ENCODE measurements around the gene ACSM3. TPM values are rescaled to one million over a fixed set of nuclear protein-coding genes. Genes with fewer than 3 reads are reported as not detected.

The ACSM3 gene
- total and polyA plus RNA-seq, 9 of the 15 experiments (the other 6 are each of a cell fraction or from before 2014, with no cell fraction given) = 112 to 420 (median 182) TPM

DNA sequence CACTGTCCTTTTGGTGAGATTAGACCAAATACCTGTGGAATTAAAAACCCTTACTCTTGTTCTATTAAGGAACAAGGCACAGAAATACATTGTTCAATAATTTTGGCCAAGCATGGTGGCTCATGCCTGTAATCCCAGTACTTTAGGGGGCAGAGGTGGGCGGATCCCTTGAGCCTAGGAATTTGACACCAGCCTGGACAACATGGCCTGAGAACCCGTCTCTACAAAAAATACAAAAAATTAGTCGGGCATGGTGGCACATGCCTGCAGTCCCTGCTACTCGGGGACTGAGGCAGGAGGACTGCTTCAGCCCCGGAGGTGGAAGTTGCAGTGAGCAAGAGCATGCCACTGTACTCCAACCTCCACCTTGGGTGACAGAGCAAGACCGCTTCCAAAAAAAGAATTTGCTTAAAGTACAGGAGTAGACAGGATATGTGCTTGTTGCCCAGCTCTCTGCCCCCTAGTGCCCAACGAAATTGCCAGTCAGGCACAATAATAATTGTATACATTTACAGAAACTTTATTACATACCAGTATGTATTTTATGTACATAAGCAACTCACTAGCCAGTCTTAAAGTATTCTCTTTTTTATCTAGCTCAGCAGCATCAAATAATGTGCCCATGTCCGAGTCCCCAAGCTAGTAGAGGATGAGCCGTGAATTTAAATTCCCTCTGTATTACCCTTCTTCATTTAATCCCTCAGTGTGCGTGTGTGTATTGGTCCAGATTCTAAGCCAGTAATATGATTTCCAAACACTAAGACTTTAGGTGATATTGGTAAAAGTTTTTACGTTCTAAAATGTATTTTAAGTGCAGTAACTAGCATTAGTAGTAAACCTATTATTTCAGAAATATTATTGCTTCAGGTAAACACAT is 23.6 kb upstream of the ACSM3 start (continued):
- TF ChIP-seq, protein P1, sequence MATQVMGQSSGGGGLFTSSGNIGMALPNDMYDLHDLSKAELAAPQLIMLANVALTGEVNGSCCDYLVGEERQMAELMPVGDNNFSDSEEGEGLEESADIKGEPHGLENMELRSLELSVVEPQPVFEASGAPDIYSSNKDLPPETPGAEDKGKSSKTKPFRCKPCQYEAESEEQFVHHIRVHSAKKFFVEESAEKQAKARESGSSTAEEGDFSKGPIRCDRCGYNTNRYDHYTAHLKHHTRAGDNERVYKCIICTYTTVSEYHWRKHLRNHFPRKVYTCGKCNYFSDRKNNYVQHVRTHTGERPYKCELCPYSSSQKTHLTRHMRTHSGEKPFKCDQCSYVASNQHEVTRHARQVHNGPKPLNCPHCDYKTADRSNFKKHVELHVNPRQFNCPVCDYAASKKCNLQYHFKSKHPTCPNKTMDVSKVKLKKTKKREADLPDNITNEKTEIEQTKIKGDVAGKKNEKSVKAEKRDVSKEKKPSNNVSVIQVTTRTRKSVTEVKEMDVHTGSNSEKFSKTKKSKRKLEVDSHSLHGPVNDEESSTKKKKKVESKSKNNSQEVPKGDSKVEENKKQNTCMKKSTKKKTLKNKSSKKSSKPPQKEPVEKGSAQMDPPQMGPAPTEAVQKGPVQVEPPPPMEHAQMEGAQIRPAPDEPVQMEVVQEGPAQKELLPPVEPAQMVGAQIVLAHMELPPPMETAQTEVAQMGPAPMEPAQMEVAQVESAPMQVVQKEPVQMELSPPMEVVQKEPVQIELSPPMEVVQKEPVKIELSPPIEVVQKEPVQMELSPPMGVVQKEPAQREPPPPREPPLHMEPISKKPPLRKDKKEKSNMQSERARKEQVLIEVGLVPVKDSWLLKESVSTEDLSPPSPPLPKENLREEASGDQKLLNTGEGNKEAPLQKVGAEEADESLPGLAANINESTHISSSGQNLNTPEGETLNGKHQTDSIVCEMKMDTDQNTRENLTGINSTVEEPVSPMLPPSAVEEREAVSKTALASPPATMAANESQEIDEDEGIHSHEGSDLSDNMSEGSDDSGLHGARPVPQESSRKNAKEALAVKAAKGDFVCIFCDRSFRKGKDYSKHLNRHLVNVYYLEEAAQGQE (IDR thresholded peaks at IDR 0.05; ENCODE audit: borderline replicate concordance) = peak; percentile 3; the same call in 1 of the 2 replicates
- TF ChIP-seq, protein P1 (CRISPR knock-in tag; IDR thresholded peaks at IDR 0.05; ENCODE audit: low read depth) = no peak
- TF ChIP-seq HSF4 (CRISPR knock-in tag; IDR thresholded peaks at IDR 0.05; ENCODE audit: borderline replicate concordance) (no peak), MCM2 (IDR thresholded peaks at IDR 0.05; ENCODE audit: low read depth) (no peak), TEAD1 (CRISPR knock-in tag; IDR thresholded peaks at IDR 0.05) (0 out of 4 replicates have a peak, but pooled peaks of 1 of the 2 experiments have one; percentile 8), MYC (IDR thresholded peaks at IDR 0.05; ENCODE audit: low read depth, low read length) (0 out of 2 replicates have a peak, but pooled peaks have one; percentile 34), MYC (CRISPR knock-in tag; IDR thresholded peaks at IDR 0.05; ENCODE audit: borderline replicate concordance, low read depth) (0 out of 2 replicates have a peak, but pooled peaks have one; percentile 33), ILF3 (IDR thresholded peaks at IDR 0.05; ENCODE audit: borderline replicate concordance) (0 out of 2 replicates have a peak, but pooled peaks have one; percentile 64), KAT7 (CRISPR knock-in tag; IDR thresholded peaks at IDR 0.05; ENCODE audit: borderline replicate concordance) (peak; percentile 20; the same call in 1 of the 2 replicates), ZFP30 (CRISPR knock-in tag; IDR thresholded peaks at IDR 0.05; ENCODE audit: borderline replicate concordance) (peak; percentile 4; the same call in 1 of the 2 replicates), ZFP1 (CRISPR knock-in tag; IDR thresholded peaks at IDR 0.05) (0 out of 2 replicates have a peak, but pooled peaks have one; percentile 14)
- TF ChIP-seq, protein P2, sequence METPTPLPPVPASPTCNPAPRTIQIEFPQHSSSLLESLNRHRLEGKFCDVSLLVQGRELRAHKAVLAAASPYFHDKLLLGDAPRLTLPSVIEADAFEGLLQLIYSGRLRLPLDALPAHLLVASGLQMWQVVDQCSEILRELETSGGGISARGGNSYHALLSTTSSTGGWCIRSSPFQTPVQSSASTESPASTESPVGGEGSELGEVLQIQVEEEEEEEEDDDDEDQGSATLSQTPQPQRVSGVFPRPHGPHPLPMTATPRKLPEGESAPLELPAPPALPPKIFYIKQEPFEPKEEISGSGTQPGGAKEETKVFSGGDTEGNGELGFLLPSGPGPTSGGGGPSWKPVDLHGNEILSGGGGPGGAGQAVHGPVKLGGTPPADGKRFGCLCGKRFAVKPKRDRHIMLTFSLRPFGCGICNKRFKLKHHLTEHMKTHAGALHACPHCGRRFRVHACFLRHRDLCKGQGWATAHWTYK (CRISPR knock-in tag; IDR thresholded peaks at IDR 0.05) = 0 out of 2 replicates have a peak, but pooled peaks have one; percentile 10
- TF ChIP-seq, protein P3, sequence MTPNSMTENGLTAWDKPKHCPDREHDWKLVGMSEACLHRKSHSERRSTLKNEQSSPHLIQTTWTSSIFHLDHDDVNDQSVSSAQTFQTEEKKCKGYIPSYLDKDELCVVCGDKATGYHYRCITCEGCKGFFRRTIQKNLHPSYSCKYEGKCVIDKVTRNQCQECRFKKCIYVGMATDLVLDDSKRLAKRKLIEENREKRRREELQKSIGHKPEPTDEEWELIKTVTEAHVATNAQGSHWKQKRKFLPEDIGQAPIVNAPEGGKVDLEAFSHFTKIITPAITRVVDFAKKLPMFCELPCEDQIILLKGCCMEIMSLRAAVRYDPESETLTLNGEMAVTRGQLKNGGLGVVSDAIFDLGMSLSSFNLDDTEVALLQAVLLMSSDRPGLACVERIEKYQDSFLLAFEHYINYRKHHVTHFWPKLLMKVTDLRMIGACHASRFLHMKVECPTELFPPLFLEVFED (CRISPR knock-in tag; conservative IDR thresholded peaks at IDR 0.05) = 0 out of 2 replicates have a peak, but pooled peaks have one; percentile 35

Data from K562 (cell line).